Activated T-helper 1 cell treated with anti-CD3 and anti-CD28 coated beads, Interleukin-2, amount 50 U/mL, for 16 hours (primary cell): ENCODE measurements around the gene EFNA5.
"Not testable (repeated sequence)": the region's sequence is repeated elsewhere in the genome, so short reads cannot be mapped to it uniquely, and the experiment has no call there.

Experiments
- DNase-seq, 2 donors: peaks; one replicate each; pipeline ENCODE4 v3.0.0-alpha.2; 2020; ENCODE audit warnings: low read depth in 1 of 2, low spot score in 1 of 2

Gene EFNA5

DNA sequence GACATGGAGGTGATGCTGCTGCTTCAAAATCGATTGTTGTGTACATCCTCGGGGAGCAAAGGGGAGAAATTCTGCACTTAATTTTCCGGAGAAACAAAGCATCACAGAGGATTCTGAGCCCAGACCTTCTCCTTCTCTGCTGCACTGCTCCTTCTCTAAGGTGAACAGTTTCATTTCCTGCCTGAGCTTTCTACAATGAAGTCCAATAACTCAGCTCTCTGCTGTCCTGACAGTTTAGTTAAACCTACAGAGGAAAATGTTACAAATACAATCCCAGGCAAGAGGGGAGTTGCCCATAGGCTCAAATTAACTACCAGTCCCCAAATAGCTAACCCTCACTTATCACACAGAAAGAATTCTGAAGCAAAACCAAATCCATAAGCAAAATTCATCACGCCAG is 206.3 kb downstream of the EFNA5 start:
- DNase-seq = no peak

DNA sequence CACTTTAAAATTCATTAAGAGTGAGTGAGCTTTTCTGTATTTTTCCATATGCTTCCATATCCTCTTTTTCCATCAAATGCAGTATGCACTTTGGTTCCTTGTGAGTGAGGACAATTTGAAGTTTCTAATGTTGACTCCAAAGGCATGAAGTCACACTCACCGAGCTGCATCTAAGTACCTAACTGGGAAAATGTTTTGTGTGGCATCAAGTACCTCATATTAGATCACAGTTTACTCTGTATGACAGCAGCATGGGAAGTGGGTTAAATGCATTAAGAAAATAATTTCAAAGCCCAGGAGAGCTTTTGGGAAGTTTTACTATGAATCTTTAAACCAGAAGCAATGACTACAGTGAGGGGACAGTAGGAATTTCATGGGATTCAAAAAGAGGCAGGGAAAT is 207.0 kb downstream of the EFNA5 start:
- no peak for DNase-seq

DNA sequence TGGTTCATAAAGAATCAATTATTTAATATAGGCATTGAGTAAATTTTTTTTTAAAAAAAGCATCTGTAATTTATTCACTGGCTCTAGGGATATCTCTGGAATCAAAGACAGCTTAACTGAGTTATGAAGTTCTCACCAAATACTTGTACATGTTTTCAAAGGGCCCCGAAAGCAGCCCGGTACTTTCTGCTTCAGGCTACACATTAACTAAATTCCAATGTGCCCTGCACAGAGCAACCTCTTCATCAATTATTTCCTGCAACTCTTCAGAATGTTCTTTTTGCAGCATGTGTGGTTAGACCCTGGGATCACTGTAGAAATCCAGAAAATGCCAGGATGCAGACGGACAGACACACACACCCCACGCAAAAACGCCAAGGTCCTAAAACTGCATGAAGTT is 209.0 kb downstream of the EFNA5 start:
- DNase-seq = no peak

DNA sequence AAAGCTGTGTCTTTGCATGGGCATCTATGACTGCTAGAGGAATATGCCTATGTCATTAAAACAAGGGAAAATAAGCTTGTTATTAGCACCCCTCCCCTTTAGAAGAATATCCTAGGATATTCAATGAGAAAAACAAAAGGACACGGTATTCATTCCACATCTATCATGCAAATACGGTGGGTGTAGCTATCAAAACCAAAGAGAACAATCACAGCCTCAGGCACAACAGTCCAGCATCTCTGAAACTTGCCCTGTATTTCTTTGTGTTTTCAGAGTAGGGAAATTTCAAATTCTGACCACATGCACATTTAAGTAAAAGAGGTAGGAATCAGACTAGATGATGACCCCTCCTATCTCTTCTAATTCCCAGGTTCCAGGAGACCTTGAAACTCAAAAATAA is 209.9 kb downstream of the EFNA5 start:
- DNase-seq = no peak

DNA sequence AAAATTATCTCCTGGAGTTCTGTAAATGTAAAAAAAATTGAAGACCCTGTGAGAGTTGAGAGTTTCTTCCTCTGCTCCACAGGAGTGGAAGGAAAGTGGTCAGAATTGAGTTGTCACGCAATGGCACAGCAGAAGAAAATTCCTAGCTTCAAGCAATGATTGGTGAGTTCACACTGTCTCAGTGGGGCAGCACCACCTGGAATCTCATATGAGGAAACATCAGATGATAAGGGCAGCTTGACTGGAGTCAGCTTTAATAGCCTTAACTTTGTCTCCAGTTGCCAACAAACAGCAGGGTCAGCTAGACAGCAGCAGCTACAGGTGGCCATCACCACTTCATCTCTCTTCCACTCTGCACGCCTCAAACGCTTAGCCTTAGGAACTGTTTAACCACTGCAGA is 211.1 kb downstream of the EFNA5 start:
- no peak for DNase-seq

DNA sequence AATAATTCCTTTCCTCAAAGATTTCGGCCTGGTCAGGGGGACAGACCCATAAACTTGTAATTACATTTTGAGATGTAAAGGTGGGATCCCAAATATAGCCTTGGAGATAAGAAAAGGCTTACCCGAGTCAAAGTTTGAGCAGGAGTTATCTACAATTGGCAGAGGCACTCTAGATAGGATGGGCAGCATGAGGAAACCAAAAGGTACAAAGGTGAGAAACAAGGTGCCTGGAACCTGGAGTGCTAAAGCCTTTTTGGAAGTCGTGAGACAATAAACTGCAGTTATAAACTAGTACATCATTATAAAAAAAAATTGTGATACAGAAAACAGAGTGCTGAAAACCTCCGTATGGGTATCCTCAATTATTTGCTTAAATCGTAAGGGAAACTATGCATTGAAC is 212.4 kb downstream of the EFNA5 start:
- no peak for DNase-seq

DNA sequence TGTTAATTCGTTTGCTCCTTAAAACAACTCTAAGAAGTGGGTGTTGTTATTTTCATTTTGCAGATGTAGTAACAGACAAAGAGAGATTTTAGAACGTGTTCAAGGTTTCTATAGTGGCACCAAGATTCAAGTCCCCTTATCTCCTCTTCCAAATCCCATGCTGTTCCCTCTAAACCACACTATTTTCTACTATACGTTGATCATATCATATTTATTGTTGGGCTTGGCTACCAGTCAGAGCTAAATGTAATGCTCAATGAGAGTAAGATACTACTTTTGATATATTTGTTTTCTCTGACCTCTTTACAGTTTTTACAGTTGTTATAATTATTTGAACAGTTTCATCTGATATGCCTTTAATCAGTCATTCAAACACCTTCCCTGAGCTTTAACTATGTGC is 212.9 kb downstream of the EFNA5 start:
- no peak for DNase-seq

DNA sequence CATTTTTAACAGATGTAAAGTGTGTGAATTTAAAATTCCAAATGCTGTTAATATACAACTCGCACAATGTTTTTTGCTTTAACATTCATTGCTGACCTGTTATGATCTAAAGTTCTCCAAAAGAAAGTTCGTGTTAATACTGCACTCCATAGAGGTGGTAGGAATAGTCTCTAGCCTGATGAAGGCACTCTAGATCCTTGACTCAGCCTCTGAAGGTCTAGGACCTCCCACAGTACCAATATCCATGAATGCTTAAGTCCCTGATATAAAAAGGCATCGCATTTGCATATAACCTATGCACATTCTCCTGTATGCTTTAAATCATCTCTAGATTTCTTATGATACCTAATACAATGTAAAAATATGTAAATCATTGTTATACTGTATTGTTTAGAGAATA is 213.6 kb downstream of the EFNA5 start:
- DNase-seq = no peak

DNA sequence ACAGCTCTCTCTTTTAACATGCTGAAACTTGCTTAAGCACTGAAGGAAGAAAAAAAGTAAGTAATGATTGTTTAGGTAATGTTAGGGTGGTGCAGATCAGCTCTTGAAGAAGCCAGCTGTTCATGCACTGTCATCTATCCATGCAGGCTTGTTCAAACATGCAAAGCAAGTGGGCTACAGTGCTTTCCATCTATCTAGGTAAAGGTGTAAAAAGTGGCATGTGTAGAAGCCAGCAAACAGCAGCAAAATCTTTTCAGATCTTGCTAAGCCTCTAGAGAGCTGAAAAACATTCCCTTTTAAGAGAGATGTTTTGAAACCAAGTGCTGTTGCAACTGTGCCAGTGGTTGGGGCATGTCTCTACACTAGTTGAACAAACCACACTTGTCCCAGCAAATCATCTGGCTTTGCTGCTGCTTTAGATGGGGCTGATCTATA is 214.4 kb downstream of the EFNA5 start:
- no peak for DNase-seq

DNA sequence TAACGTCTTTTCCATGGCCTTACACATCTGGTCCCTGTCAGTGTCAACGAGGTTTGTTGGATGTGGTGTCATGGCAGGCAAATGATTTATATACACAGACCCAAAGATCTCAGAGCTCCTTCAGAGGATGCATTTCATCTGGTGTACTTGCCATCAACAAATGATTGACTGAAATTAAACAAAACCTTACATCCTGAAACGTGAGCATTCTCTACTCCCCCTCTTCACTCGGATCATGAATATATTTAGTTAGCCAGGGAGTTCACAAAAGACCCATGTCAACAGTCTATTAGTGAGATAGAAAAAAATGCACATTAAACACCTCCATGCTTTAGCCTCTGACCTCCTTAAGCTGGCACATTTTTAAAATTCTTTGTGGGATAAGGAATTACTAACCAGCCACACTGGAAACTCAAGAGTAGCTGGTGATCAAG is 215.6 kb downstream of the EFNA5 start:
- no peak for DNase-seq

DNA sequence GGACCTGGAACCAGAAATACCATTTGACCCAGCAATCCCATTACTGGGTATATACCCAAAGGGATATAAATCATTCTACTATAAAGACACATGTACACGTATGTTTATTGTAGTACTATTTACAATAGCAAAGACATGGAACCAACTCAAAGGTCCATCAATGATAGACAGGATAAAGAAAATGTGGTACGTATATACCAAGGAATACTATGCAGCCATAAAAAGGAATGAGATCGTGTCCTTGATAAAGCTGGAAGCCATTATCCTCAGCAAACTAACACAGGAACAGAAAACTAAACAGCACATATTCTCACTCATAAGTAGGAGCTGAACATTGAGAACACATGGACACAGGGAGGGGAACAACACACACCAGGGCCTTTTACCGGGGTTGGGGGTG is 218.9 kb downstream of the EFNA5 start:
- not testable (repeated sequence) for DNase-seq

DNA sequence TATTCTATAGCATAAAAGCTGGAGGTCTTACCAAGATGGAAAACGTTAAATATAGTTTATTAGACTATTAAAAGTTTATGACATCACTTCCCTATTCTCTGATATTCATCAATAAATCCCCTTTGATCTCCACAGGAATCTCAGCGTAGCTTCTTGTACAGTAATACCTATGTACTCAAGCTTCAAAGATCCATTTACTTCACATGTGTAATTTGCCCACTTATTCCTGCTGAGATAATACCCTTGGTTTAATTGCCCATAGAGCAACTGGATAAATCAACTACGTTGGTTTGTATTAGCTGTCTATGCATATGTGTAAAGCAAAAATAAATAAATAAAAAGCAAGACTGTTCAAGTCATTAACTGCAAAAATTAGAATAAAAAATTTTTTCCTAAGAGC is 219.7 kb downstream of the EFNA5 start:
- DNase-seq = no peak

DNA sequence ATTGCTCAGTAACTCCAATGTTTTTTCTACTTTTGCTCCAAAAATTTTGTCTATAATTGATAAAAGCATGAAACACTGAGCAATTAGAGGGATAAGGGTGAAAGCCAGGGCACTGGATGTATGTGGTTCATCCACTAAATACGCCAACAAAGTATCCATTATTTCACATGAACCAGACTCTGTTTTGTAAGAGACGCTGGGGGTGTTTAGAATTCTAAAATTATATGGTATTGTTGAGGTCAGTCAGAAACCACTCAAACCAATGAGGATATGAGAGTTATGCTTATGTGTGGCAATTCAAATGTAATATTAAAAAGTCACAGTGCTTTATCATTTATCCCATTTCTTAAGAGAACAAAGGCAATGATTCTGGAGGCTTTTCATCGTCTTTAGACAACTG is 220.2 kb downstream of the EFNA5 start:
- no peak for DNase-seq

DNA sequence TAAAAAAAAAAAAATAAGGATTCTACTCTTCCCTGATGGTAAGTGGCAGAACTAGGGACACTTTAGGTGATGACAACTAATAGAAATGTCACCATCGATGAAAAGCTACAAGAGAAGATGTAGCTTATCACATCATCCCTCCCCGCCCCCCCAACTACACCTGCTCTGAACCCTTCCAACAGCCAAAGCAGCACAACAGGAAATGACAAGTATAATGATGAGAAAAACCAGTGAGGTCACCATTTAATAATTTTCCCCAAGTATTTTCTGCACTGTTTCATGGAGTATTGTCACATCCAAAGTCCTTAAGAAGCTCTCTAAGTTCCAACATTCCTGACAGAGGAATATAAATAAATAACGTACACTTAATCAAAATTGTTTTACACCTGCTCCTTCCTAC is 221.4 kb downstream of the EFNA5 start:
- DNase-seq = no peak

DNA sequence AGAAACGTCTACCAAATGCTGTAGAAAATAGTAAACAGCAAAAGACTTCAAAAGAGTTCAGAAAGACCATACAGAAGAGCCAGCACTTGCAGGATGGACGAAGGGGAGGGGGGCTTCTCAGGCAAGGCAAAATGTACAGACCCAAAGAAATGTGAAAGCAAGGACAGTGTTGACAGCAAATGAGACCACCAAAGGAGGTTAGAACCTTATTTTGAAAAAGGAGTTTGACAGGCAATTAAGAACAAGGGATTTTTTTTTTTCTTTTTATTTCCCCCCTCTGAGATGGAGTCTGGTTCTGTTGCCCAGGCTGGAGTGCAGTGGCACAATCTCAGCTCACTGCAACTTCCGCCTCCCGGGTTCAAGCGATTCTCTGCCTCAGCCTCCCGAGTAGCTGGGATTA is 223.2 kb downstream of the EFNA5 start:
- DNase-seq = no peak

DNA sequence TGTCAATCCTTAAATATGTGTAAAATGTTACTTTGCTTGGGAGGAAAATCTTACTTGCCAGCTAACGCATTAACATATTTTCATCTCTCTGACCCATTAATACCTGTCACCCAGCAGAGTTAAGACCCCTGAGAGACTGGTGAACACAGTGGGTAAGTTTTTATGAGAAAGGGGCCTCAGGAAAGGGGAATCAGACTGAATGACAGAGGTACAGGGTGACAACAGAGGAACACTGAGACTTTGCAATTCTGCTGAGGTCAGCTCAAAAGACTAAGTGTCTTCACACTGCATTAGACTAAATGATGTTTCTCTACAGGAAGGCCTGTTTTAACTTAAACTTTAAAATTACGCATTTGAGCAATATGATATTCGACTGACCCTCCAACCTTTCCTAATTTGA is 223.8 kb downstream of the EFNA5 start:
- no peak for DNase-seq

DNA sequence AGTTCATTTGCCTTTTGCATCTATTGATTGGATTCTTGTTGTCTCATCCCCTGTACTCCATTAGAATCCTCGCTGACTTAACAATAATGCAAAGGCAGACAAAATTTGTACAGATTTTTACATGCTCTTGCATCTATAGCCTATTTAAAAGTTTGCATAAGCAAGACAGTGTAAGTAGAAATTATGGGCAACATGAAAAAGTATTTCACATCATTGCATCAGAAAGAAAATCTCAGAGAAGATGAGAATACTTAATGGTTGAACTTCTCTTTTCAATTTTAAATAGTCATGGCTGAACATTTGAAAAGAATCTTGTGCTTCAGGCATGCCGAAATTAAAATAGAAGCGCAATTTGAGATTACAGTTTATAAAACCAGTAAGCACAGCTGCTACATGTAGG is 226.4 kb downstream of the EFNA5 start:
- no peak for DNase-seq

DNA sequence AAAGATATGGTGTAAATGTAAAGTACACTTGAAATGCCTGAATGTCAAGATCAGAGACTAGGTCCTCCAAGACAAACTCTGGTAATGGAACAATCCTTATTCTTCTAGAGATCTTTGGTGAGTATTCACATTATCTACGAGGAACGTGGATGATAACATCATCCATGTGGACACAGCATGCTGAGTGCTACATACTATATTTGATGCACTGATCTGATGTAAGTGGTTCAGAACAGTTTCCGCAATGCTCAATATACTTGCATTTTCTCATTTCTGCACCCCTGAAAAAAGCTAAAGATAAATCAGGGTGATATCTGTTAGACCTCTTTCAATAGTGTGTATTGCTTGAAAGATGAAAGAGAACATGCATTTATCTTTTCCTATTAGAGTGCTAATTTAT is 226.8 kb downstream of the EFNA5 start:
- no peak for DNase-seq

DNA sequence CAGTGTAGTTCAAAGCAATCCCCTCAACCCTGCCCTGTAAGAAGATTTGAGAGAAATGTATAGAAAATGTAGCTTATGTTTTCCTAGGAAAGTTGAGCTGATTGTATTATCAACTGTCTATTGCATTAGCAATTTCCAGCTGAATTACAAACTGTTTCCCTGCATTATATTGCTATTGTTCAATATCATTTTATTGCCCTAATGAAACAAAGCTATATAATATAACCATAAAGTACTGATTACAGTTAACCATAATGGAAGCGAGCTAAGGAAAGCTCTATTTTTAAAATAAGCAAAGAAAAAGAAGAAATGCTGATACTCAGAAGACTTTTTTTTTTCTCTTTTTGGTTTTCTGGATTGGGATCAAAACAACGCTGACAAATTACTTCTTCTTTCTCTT is 228.3 kb downstream of the EFNA5 start:
- no peak for DNase-seq

DNA sequence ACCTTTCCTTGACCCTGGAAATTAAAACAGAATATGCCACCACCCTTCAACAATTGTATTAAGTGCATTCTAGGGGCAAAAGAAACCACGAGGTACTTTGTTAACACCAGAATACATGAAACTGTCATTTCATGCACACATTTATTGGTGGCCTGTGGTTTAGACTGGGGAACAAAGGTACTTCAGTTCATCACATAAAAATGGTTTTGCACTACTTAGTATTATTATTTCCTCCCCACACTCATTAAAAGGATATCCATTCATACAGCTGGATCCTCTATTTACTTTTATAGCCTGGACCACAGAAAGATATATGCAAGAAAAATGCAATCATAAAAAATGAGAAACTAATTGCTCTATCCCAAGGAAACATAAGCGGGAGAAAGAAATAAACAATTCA is 230.9 kb downstream of the EFNA5 start:
- no peak for DNase-seq

DNA sequence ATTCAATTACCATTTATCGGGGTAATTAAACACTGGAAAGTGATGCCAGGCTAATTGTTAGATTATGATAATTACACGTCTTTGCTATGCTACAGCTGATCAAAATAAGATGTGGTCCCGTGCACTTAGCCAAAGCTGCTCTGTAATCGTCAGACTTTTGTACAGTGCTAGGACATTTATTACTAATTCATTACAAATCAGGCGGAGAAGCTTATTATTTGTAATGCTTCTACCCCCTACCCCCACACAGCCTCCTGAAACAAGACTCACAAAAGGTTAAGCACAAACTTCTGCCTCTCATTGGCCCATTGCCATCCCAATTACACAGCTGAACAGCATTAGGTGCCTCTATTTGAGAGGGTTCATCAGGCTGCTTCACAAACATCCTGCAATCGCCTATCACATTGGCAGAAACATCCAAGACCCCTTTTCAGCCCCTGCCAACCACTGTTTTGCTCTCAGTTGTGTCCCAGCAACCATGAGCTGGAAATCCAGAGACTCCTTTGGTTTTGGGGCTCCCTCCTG is 232.7 kb downstream of the EFNA5 start:
- DNase-seq = no peak

DNA sequence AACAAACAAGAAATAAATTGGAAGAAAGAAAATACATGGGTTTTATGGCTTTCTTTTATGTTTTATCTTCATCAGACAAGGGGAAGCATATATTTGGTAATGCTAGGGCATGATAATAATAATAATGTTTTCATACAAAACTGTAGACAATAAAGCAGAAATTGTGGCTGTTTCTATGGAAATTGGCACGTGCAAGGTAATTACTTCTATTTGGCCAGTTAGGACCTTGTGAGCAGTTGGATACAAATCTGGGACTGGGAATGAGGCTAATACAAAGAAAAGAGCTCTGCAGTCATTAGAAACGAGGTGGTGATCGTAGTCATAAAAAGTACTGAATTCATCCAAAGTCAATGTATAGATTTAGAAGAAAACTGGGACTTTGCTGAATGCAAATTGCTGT is 233.6 kb downstream of the EFNA5 start:
- DNase-seq = no peak

DNA sequence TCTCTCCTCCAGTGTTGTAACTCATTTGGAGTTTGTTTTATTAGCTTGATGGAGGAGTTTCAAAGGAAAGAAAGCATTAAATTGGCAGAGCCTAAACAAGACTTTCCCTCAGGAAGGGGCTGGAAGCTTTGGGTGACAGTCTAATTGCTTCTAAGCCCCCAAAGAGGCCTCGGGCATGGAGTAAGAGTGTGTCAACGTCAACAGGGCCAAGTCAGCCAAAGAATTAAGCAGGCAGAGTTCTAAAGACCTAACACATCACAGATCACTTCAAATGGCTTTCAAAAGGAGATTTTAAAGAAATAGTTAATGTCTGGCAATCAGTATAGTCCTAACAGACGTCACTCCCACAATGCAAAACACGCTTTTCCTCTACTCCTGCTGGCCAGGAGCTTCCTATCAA is 234.5 kb downstream of the EFNA5 start:
- DNase-seq = no peak

DNA sequence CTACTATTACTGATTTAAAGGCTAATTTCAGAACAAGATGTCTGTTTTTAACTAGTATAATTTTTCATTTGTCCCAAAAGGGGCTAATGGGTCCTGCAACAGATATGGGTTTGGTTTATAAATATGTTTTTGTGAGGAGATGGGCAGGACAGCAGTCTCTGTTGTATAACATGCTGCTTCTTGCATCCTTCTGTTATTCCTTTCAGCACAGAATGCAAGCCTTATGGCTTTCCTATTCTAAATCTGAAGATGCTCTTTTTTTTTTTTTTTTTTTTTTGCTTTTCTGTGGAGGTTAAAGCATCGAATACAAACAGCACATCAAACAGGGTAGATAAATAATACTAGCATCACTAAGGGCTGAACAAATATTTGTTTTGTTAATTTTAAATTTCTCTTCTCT is 235.7 kb downstream of the EFNA5 start:
- DNase-seq = no peak
